ENCODE data around the gene CHD1L.

The CHD1L gene

GRCh38 chr1:147246910-147247655 lies 4.6 kb downstream of the CHD1L start:
- no peak for TF ChIP-seq CTCF (IDR thresholded peaks at IDR 0.05; ENCODE audit: unreplicated experiment in 3 of 3)
- Mint-ChIP-seq H3K36me3 (ENCODE audit: low read depth) (peaks cover 23% of the 10 kb centered on the region), H3K27ac (peak overlapping the region in 1 of 3 experiments; percentile 10), H3K4me3 (no peak overlapping the region), H3K27me3 (ENCODE audit: low read depth) (no peaks in the 10 kb centered on the region), H3K4me1 (peaks cover 24% of the 10 kb centered on the region), H3K9me3 (no peaks in the 10 kb centered on the region)

GRCh38 chr1:147247656-147248238 lies 5.3 kb downstream of the CHD1L start:
- H3K27ac Mint-ChIP-seq = peak overlapping the region in 1 of 3 experiments; percentile 10
- peaks cover 29% of the 10 kb centered on the region for H3K36me3 Mint-ChIP-seq (ENCODE audit: low read depth)
- H3K4me1 Mint-ChIP-seq = peaks cover 24% of the 10 kb centered on the region
- TF ChIP-seq CTCF (IDR thresholded peaks at IDR 0.05; ENCODE audit: unreplicated experiment in 3 of 3) = no peak
- no peaks in the 10 kb centered on the region for H3K27me3 Mint-ChIP-seq (ENCODE audit: low read depth)
- no peaks in the 10 kb centered on the region for H3K9me3 Mint-ChIP-seq
- no peak overlapping the region for H3K4me3 Mint-ChIP-seq

GRCh38 chr1:147252540-147252939 lies 10.1 kb downstream of the CHD1L start:
- Mint-ChIP-seq H3K4me1 (peaks cover 3% of the 10 kb centered on the region), H3K27me3 (ENCODE audit: low read depth) (no peaks in the 10 kb centered on the region), H3K27ac (no peak overlapping the region), H3K9me3 (no peaks in the 10 kb centered on the region), H3K4me3 (no peak overlapping the region), H3K36me3 (ENCODE audit: low read depth) (peaks cover 58% of the 10 kb centered on the region)
- no peak for TF ChIP-seq CTCF (IDR thresholded peaks at IDR 0.05; ENCODE audit: unreplicated experiment in 3 of 3)

GRCh38 chr1:147260956-147261355 lies 18.5 kb downstream of the CHD1L start:
- no peak for TF ChIP-seq CTCF (IDR thresholded peaks at IDR 0.05; ENCODE audit: unreplicated experiment in 3 of 3)
- Mint-ChIP-seq H3K27ac (no peak overlapping the region), H3K36me3 (ENCODE audit: low read depth) (peaks cover 65% of the 10 kb centered on the region), H3K4me3 (no peak overlapping the region), H3K27me3 (ENCODE audit: low read depth) (no peaks in the 10 kb centered on the region), H3K4me1 (no peaks in the 10 kb centered on the region), H3K9me3 (no peaks in the 10 kb centered on the region)

GRCh38 chr1:147264158-147264768 lies 21.8 kb downstream of the CHD1L start:
- Mint-ChIP-seq H3K4me1 (no peaks in the 10 kb centered on the region), H3K9me3 (no peaks in the 10 kb centered on the region), H3K4me3 (no peak overlapping the region), H3K36me3 (ENCODE audit: low read depth) (peaks cover 72% of the 10 kb centered on the region), H3K27ac (no peak overlapping the region), H3K27me3 (ENCODE audit: low read depth) (no peaks in the 10 kb centered on the region)
- TF ChIP-seq CTCF (IDR thresholded peaks at IDR 0.05; ENCODE audit: unreplicated experiment in 3 of 3) = no peak
